Kidney (tissue), 14 donors: Measurements from ENCODE around the gene SUDS3. TPM values are rescaled to one million over a fixed set of nuclear protein-coding genes. Genes with fewer than 3 reads are reported as not detected.

ENCODE experiments used
- DNase-seq, 5 donors: peaks; one replicate each; pipeline ENCODE4 v3.0.0-alpha.2; 2013 to 2020
- FAIRE-seq: peaks from 2 replicates; lab custom pipeline; 2012; peaks lifted over from hg19 to GRCh38; lab: Jason Lieb, UNC
- H3K27ac ChIP-seq, 2 donors: one replicate each; pipeline ENCODE4 v1.7.0; 2013; ENCODE audit warnings: low read depth in 2 of 2, low read length in 2 of 2, inconsistent platforms in 1 of 2
- H3K27me3 ChIP-seq: one replicate; pipeline ENCODE4 v1.7.1; 2013; ENCODE audit warnings: low read length, inconsistent platforms; ENCODE audit not compliant: control insufficient read depth, insufficient read depth
- H3K36me3 ChIP-seq, 3 donors: one replicate each; pipeline versions ENCODE4 v1.7.0 to v1.7.1; 2013; ENCODE audit warnings: low read length in 3 of 3, control low read depth in 1 of 3, inconsistent platforms in 1 of 3; ENCODE audit not compliant: insufficient read depth in 3 of 3, control insufficient read depth in 2 of 3
- H3K4me1 ChIP-seq, 3 donors: one replicate each; pipeline versions ENCODE4 v1.7.0 to v1.7.1; 2013; ENCODE audit warnings: low read length in 3 of 3, inconsistent platforms in 1 of 3, low read depth in 1 of 3; ENCODE audit not compliant: control insufficient read depth in 2 of 3, insufficient read depth in 2 of 3
- H3K4me3 ChIP-seq, 3 donors: one replicate each; pipeline versions ENCODE4 v1.7.0 to v1.8.1; 2013; ENCODE audit warnings: low read length in 3 of 3, control low read depth in 1 of 3, inconsistent platforms in 1 of 3
- H3K9ac ChIP-seq, 3 donors: one replicate each; pipeline versions ENCODE4 v1.7.0 to v1.7.1; 2013; ENCODE audit warnings: low read length in 3 of 3, control low read depth in 1 of 3, inconsistent platforms in 1 of 3
- H3K9me3 ChIP-seq, 3 donors: one replicate each; pipeline versions ENCODE4 v1.7.0 to v1.7.1; 2013; ENCODE audit warnings: low read length in 3 of 3, control low read depth in 1 of 3, inconsistent platforms in 1 of 3; ENCODE audit not compliant: control insufficient read depth in 2 of 3, insufficient read depth in 1 of 3
- CTCF ChIP-seq: IDR thresholded peaks from 3 replicates; pipeline ENCODE4 v1.5.1; 2012; ENCODE audit warnings: mild to moderate bottlenecking, moderate library complexity, borderline replicate concordance; ENCODE audit not compliant: insufficient read depth; ENCODE audit errors: extremely low read depth
- intact Hi-C: fragments of 100-400 bp; cut with DNase I; formaldehyde crosslinking; loops from one replicate; pipeline ENCODE4 v1.11.1; 2022
- polyA plus RNA-seq: library from polyadenylated mRNA; stranded (reverse); fragments of 350-450 nt; fragmentation: Illumina TruSeq; extraction: RNeasy Lipid Tissue Mini Kit (QIAGEN cat#74804); gene quantifications from one replicate; pipeline ENCODE4 v1.2.3, GENCODE V29; 2014; ENCODE audit warnings: low read depth, low replicate concordance; ENCODE audit not compliant: insufficient read depth
- total RNA-seq: library from RNA; stranded (reverse); fragmentation: NEBNext Ultra II Directional; extraction: Animal tissue kit (Norgen Biotek cat#: 25700); gene quantifications from one replicate; pipeline ENCODE4 v1.2.1, GENCODE V29; 2021
- donor health status: control.
- donor health status: control.
- donor health status: control.
- donor health status: control.
- donor health status: control.
- donor health status: DM: yes; HTN: yes; CAD: no.
- donor health status: Normal renal cell carcinoma (clear cell type).

The SUDS3 gene
- total and polyA plus RNA-seq, 2 donors from 2014 or later: 14.9 to 29.0 TPM

- FAIRE-seq: no peak
- no peak for TF ChIP-seq CTCF
- H3K4me1 ChIP-seq: peaks cover 0 to 4% (median 3%) of the 10 kb centered on the region in 3 donors
Measured at GRCh38 chr12:118334241-118334640, 42.1 kb upstream of the SUDS3 start.

GRCh38 chr12:118334939-118335567, 41.3 kb upstream of the SUDS3 start:
- Histone ChIP-seq H3K9me3 (no peaks in the 10 kb centered on the region), H3K36me3 (no peaks in the 10 kb centered on the region), H3K4me3 (no peak overlapping the region), H3K27ac (no peak overlapping the region), H3K9ac (no peak overlapping the region), H3K4me1 (peaks cover 0 to 3% (median under 1%) of the 10 kb centered on the region in 3 donors), H3K27me3 (no peaks in the 10 kb centered on the region)
- TF ChIP-seq CTCF: no peak
- intact Hi-C loops: no loop called here
- no peak for DNase-seq
- no peak for FAIRE-seq

More at GRCh38 chr12:118334241-118334640, 42.1 kb upstream of the SUDS3 start:
- intact Hi-C loops: no loop called here
- Histone ChIP-seq H3K36me3 (no peaks in the 10 kb centered on the region), H3K27ac (no peak overlapping the region), H3K9me3 (no peaks in the 10 kb centered on the region), H3K9ac (no peak overlapping the region), H3K27me3 (no peaks in the 10 kb centered on the region), H3K4me3 (no peak overlapping the region)
- no peak for DNase-seq

GRCh38 chr12:118336123-118336522, 40.2 kb upstream of the SUDS3 start:
- no peak for TF ChIP-seq CTCF
- intact Hi-C loops: no loop called here
- no peak overlapping the region for H3K4me3 ChIP-seq
- no peak for FAIRE-seq
- H3K27ac ChIP-seq: no peak overlapping the region
- H3K36me3 ChIP-seq: no peaks in the 10 kb centered on the region
- H3K9ac ChIP-seq: no peak overlapping the region
- H3K9me3 ChIP-seq: no peaks in the 10 kb centered on the region
- H3K27me3 ChIP-seq: no peaks in the 10 kb centered on the region
- H3K4me1 ChIP-seq: no peaks in the 10 kb centered on the region
- DNase-seq: no peak
